Fibroblast of lung (primary cell): Measurements from ENCODE around the gene MAST2. TPM values are rescaled to one million over a fixed set of nuclear protein-coding genes. Genes with fewer than 3 reads are reported as not detected.

ENCODE experiments used
- DNase-seq, 2 donors: peaks; one replicate each; pipeline versions ENCODE4 v3.0.0 to v3.0.0-alpha.2; 2010; ENCODE audit warnings: low read depth in 2 of 2
- H2AFZ ChIP-seq: 2 replicates; pipeline ENCODE4 v1.5.1; 2012; ENCODE audit warnings: low read length, control low read depth, inconsistent platforms
- H3K27ac ChIP-seq: 2 replicates; pipeline ENCODE4 v1.5.1; 2011; ENCODE audit warnings: low read length, control low read depth; ENCODE audit not compliant: insufficient read depth
- H3K27me3 ChIP-seq: 2 replicates; pipeline ENCODE4 v1.5.1; 2011; ENCODE audit warnings: mild to moderate bottlenecking, low read length; ENCODE audit not compliant: control insufficient read depth, insufficient read depth
- H3K36me3 ChIP-seq: 2 replicates; pipeline ENCODE4 v1.5.1; 2011; ENCODE audit warnings: low read length; ENCODE audit not compliant: control insufficient read depth, insufficient read depth
- H3K4me1 ChIP-seq: 2 replicates; pipeline ENCODE4 v1.5.1; 2011; ENCODE audit warnings: low read length; ENCODE audit not compliant: control insufficient read depth, insufficient read depth; ENCODE audit errors: extremely low read depth
- H3K4me2 ChIP-seq: 2 replicates; pipeline ENCODE4 v1.5.1; 2011; ENCODE audit warnings: low read length, control low read depth; ENCODE audit not compliant: insufficient read depth; ENCODE audit errors: extremely low read depth
- H3K4me3 ChIP-seq, 4 experiments: fragments of 200-600 bp in 1 of 4; sonication (generic) in 1 of 4; replicated peaks in 1 of 4; 2 replicates each; pipeline ENCODE4 v1.5.1; 2011 to 2016; ENCODE audit warnings: low read length in 4 of 4, low read depth in 3 of 4, mild to moderate bottlenecking in 3 of 4, control low read depth in 2 of 4, inconsistent platforms in 1 of 4, mixed read lengths in 1 of 4; ENCODE audit not compliant: insufficient read depth in 1 of 4; ENCODE audit errors: control extremely low read depth in 1 of 4
- H3K79me2 ChIP-seq: 2 replicates; pipeline ENCODE4 v1.5.1; 2012; ENCODE audit warnings: mild to moderate bottlenecking, low read length, inconsistent platforms; ENCODE audit not compliant: control insufficient read depth, insufficient read depth
- H3K9ac ChIP-seq: 2 replicates; pipeline ENCODE4 v1.5.1; 2011; ENCODE audit warnings: mild to moderate bottlenecking, low read length, control low read depth; ENCODE audit not compliant: insufficient read depth
- H3K9me3 ChIP-seq: 2 replicates; pipeline ENCODE4 v1.5.1; 2012; ENCODE audit warnings: low read depth, low read length; ENCODE audit not compliant: control insufficient read depth, insufficient read depth
- H4K20me1 ChIP-seq: 2 replicates; pipeline ENCODE4 v1.5.1; 2011; ENCODE audit warnings: low read length; ENCODE audit not compliant: control insufficient read depth, insufficient read depth; ENCODE audit errors: extremely low read depth
- EZH2 ChIP-seq: IDR thresholded peaks from 2 replicates; pipeline ENCODE4 v1.5.1; 2012; ENCODE audit warnings: low read length, control low read depth, mild to moderate bottlenecking; ENCODE audit errors: missing control alignments
- polyA plus RNA-seq, 2 donors: library from polyadenylated mRNA; depleted of rRNA in 1 of 2; stranded (reverse) in 1 of 2; unstranded in 1 of 2; fragments of >200 nt; gene quantifications; 2 replicates each; pipeline ENCODE4 v1.2.1, GENCODE V29; 2011 to 2012; ENCODE audit warnings: missing spikeins in 1 of 2
- total RNA-seq: library from RNA; depleted of rRNA; stranded (reverse); fragments of >200 nt; gene quantifications from 2 replicates; pipeline ENCODE4 v1.2.1, GENCODE V29; 2014
- TF ChIP-seq, protein P1 (sequence below), 2 donors: IDR thresholded peaks in 1 of 2; conservative IDR thresholded peaks in 1 of 2; 1 replicate in 1 of 2; 2 replicates in 1 of 2; pipeline ENCODE4 v1.5.1; 2011 to 2012; ENCODE audit warnings: low read length in 2 of 2, control low read depth in 1 of 2, inconsistent platforms in 1 of 2, low read depth in 1 of 2, mild to moderate bottlenecking in 1 of 2

Gene MAST2
- total and polyA plus RNA-seq, 2 donors (not counting 1 experiment from before 2014, with no cell fraction given), result 17.5 to 24.9 TPM

DNA sequence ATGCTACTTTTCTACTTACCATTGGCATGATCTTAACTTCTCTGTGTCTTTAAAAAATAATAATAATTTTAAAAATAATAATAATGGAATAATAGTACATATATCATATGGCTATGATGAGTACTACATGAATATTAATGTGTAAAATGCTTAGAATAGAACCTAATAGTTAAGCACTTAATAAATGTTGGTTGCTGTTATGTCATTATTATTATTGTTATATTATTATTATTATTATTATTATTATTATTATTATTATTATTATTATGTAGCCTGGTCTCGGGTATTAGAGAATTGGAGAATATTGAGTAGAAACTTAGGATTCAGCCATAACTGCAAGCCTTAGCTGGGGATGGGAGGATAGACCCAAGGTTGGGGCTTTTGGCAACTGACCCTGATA lies 108.2 kb downstream of the MAST2 start:
- Histone ChIP-seq H3K4me1 (peaks cover 7% of the 10 kb centered on the region), H3K9ac (no peak overlapping the region), H3K79me2 (no peaks in the 10 kb centered on the region), H3K9me3 (no peaks in the 10 kb centered on the region), H3K36me3 (no peaks in the 10 kb centered on the region), H4K20me1 (no peaks in the 10 kb centered on the region), H3K27me3 (no peaks in the 10 kb centered on the region), H3K27ac (no peak overlapping the region), H3K4me2 (no peak overlapping the region), H2AFZ (no peak overlapping the region), H3K4me3 (no peak overlapping the region)
- TF ChIP-seq, protein P1, sequence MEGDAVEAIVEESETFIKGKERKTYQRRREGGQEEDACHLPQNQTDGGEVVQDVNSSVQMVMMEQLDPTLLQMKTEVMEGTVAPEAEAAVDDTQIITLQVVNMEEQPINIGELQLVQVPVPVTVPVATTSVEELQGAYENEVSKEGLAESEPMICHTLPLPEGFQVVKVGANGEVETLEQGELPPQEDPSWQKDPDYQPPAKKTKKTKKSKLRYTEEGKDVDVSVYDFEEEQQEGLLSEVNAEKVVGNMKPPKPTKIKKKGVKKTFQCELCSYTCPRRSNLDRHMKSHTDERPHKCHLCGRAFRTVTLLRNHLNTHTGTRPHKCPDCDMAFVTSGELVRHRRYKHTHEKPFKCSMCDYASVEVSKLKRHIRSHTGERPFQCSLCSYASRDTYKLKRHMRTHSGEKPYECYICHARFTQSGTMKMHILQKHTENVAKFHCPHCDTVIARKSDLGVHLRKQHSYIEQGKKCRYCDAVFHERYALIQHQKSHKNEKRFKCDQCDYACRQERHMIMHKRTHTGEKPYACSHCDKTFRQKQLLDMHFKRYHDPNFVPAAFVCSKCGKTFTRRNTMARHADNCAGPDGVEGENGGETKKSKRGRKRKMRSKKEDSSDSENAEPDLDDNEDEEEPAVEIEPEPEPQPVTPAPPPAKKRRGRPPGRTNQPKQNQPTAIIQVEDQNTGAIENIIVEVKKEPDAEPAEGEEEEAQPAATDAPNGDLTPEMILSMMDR (conservative IDR thresholded peaks at IDR 0.05 in 1 of 2, IDR thresholded peaks at IDR 0.05 in 1 of 2; ENCODE audit: low read depth in 1 of 2, low read length in 2 of 2), result no peak
- no peak for TF ChIP-seq EZH2
- DNase-seq, result no peak

DNA sequence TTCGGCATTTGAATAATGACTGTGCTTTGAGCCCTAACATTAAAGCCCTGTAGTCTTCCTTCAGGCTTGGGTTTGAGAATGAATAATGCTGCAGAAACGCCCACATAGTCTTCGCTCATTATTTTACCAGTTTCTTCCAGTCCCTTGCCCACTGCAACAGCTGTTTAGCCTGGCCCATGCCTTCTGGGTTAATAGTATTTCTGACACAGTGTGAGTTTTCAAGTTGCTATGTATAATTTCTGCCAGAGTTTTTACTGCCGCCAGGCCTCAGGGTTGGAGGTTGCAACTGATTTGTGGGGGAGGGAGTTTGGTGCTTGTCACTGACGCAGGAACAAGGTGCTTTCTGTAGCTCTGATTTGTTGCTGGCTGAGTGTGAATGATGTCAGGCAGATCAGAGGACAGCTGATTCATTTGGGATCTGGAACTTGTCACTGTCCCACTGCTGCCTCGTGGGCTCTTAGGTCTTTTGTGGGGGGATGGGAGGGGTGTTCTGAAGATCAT lies 109.8 kb downstream of the MAST2 start:
- no peaks in the 10 kb centered on the region for H4K20me1 ChIP-seq
- peak; percentile 83 to 98 for DNase-seq
- no peaks in the 10 kb centered on the region for H3K79me2 ChIP-seq
- H3K36me3 ChIP-seq, result no peaks in the 10 kb centered on the region
- no peak overlapping the region for H3K9ac ChIP-seq
- TF ChIP-seq EZH2, result no peak
- TF ChIP-seq, protein P1 (conservative IDR thresholded peaks at IDR 0.05 in 1 of 2, IDR thresholded peaks at IDR 0.05 in 1 of 2; ENCODE audit: low read depth in 1 of 2, low read length in 2 of 2), result peak in 1 of 2 donors; percentile 10
- H3K4me1 ChIP-seq, result peaks cover 7% of the 10 kb centered on the region
- no peaks in the 10 kb centered on the region for H3K9me3 ChIP-seq
- H3K4me3 ChIP-seq, result peak overlapping the region in 1 of 4 experiments; percentile 35
- H3K4me2 ChIP-seq, result peak overlapping the region; percentile 70
- H2AFZ ChIP-seq, result no peak overlapping the region
- H3K27ac ChIP-seq, result peak overlapping the region; percentile 77
- H3K27me3 ChIP-seq, result no peaks in the 10 kb centered on the region

DNA sequence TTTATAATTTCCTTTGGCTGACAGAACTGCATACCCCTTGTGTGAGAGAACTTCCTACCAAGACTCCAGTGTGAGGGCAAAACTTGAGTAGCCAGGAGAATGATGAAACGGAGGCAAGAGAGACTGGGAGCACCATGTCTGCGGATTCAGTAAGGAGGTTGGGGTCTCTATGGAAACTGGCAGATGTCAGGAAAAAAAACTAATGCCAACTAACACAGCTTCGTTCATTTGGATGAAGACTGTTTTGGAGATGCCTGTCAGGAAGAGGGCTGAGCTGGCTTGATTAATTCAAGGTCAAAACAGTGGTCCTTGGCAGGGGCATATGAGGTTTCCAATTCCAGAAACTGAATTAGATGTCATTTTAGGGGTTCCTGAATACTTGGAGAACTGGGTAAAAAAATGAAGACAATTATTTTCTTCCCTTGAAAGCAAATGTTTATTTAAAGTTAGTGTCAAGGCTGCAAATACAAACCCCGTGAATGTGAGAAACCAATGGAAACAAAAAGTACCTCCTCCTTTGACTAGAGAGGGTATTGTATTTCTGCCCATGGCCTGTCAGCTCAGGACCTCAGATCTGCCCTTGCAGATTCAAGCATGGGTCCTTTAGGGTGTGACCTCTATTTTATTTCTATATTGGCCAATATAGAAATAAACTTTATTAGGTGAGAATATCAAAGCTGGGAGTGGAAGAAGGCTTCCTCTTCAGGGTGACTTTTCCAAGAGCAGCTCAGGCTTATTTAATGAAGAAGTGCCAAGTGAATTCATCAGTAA lies 110.5 kb downstream of the MAST2 start:
- peak overlapping the region; percentile 77 for H3K27ac ChIP-seq
- H3K79me2 ChIP-seq, result no peaks in the 10 kb centered on the region
- peak overlapping the region in 1 of 4 experiments; percentile 35 for H3K4me3 ChIP-seq
- no peak overlapping the region for H3K9ac ChIP-seq
- H3K36me3 ChIP-seq, result no peaks in the 10 kb centered on the region
- peaks cover 7% of the 10 kb centered on the region for H3K4me1 ChIP-seq
- no peaks in the 10 kb centered on the region for H4K20me1 ChIP-seq
- H3K9me3 ChIP-seq, result no peaks in the 10 kb centered on the region
- no peaks in the 10 kb centered on the region for H3K27me3 ChIP-seq
- DNase-seq, result peak; percentile 12 to 20
- peak overlapping the region; percentile 70 for H3K4me2 ChIP-seq
- no peak for TF ChIP-seq EZH2
- TF ChIP-seq, protein P1 (conservative IDR thresholded peaks at IDR 0.05 in 1 of 2, IDR thresholded peaks at IDR 0.05 in 1 of 2; ENCODE audit: low read depth in 1 of 2, low read length in 2 of 2), result no peak
- H2AFZ ChIP-seq, result no peak overlapping the region
